ENCODE results near the gene COL19A1. TPM values are rescaled to one million over a fixed set of nuclear protein-coding genes. Genes with fewer than 3 reads are reported as not detected.
"Not testable (repeated sequence)": the region's sequence is repeated elsewhere in the genome, so short reads cannot be mapped to it uniquely, and the experiment has no call there.

COL19A1 gene
- total RNA-seq, 2 experiments from 2014 or later = not detected

DNA sequence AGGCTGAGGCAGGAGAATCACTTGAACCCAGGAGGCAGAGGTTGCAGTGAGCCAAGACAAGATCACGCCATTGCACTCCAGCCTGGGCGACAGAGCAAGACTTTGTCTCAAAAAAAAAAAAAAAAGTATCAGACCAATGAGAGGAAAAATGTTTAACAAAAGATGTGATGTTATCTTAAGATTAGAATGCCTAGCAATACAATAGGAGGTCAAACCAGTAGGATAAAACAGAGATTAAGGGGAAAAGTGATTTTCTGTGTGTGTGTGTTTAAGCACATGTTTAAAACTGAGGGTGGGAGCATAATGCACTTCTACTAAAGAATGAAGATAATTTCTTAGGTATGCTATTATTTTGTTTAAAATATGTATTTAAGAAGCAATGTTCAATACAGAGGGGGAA is 17.9 kb downstream of the COL19A1 start:
- Mint-ChIP-seq H3K4me1 (peaks cover 2% of the 10 kb centered on the region), H3K36me3 (ENCODE audit: low read depth) (no peaks in the 10 kb centered on the region), H3K27me3 (peaks cover 18% of the 10 kb centered on the region), H3K9me3 (ENCODE audit: low read depth) (no peaks in the 10 kb centered on the region), H3K4me3 (no peak overlapping the region), H3K27ac (no peak overlapping the region)
- ChIA-PET CTCF (interaction anchor here (0.6 kb wide), 1 partner anchor 104 kb away, joined by 3 read pairs; no protein-coding TSS in a partner anchor), POLR2A (no interaction called here)
- intact Hi-C loops (cut with DNase I, micrococcal nuclease) = no loop called here
- DNase-seq = no peak
- no peak for ATAC-seq

GRCh38 chr6:69887026-69887425 is 20.7 kb downstream of the COL19A1 start:
- H3K4me1 Mint-ChIP-seq = no peaks in the 10 kb centered on the region
- ChIA-PET CTCF (no interaction called here), POLR2A (no interaction called here)
- intact Hi-C loops (cut with DNase I, micrococcal nuclease) = no loop called here
- H3K36me3 Mint-ChIP-seq (ENCODE audit: low read depth) = no peaks in the 10 kb centered on the region
- H3K27me3 Mint-ChIP-seq = peaks cover 8% of the 10 kb centered on the region
- DNase-seq (no peak), ATAC-seq (peak; percentile 42)
- H3K27ac Mint-ChIP-seq = no peak overlapping the region
- H3K9me3 Mint-ChIP-seq (ENCODE audit: low read depth) = no peaks in the 10 kb centered on the region
- H3K4me3 Mint-ChIP-seq = no peak overlapping the region

DNA sequence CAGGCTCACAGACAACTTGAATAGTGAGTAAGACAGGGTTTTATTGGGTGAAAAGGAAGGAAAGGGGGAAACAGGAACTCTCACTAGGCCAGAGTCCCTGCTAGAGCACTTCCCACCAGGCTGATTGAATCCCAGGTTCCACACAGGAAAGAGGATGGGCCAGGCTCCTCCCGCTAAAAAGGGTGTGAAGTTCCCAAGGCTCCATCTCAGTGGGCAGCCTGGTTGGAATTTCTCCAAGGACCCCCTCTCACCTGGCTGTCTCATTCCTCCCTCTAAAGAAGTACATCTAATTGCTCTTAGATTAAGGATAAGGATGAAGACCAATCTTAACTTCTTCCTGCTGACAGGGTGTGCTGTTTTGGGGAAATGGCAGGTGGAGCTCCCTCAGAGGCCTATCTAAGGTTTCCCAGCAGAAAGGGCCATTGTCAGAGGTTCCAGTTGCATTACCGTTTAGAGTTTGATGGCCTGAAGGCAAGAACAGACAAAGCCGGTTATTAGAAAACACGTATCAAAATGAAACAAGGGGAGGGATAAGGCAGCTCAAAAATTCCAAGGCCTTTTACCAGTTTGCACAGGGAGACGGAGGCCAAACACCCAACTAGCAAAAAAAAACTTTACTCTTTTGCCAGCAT is 21.5 kb downstream of the COL19A1 start:
- Mint-ChIP-seq H3K4me1 (no peaks in the 10 kb centered on the region), H3K27me3 (peaks cover 6% of the 10 kb centered on the region), H3K9me3 (ENCODE audit: low read depth) (no peaks in the 10 kb centered on the region), H3K27ac (no peak overlapping the region), H3K4me3 (no peak overlapping the region), H3K36me3 (ENCODE audit: low read depth) (no peaks in the 10 kb centered on the region)
- ChIA-PET CTCF (no interaction called here), POLR2A (no interaction called here)
- intact Hi-C loops (cut with DNase I, micrococcal nuclease) = no loop called here
- ATAC-seq = no peak
- no peak for DNase-seq

DNA sequence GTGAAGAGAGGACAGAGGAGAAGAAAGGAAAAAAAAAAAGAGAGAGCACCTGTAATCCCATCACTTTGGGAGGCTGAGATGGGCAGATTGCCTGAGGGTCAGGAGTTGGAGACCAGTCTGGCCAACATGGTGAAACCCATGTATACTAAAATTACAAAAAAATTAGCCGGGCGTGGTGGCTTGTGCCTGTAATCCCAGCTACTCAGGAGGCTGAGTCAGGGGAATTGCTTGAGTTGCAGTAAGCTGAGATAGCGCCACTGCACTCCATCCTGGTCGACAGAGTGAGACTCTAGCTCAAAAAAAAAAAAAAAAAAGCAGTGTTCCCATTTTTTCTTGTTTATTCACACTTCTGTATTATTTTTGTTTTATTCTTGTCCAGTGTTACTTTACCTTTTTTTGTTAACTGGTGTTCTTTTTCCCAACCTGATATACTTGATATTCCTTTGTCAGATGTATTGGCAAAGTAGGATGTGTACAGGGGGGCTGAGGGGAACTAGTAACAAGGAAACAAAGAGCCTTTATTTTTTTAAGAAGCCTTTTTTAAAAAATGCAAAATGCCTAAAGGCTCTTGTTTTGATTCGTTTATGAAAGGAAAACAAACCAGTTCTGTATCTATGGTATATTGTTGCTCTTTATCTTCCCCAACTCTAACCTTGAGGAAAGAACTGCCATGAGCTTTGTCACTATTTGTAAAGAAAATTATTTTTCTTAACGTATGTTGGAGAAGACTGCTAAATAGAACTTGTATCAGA is 22.3 kb downstream of the COL19A1 start:
- DNase-seq (no peak), ATAC-seq (no peak)
- intact Hi-C loops (cut with DNase I, micrococcal nuclease) = no loop called here
- no peaks in the 10 kb centered on the region for H3K9me3 Mint-ChIP-seq (ENCODE audit: low read depth)
- ChIA-PET CTCF (no interaction called here), POLR2A (no interaction called here)
- no peaks in the 10 kb centered on the region for H3K36me3 Mint-ChIP-seq (ENCODE audit: low read depth)
- peaks cover 4% of the 10 kb centered on the region for H3K27me3 Mint-ChIP-seq
- no peaks in the 10 kb centered on the region for H3K4me1 Mint-ChIP-seq
- no peak overlapping the region for H3K4me3 Mint-ChIP-seq
- H3K27ac Mint-ChIP-seq = no peak overlapping the region

- POLR2A ChIA-PET; intact Hi-C loops (cut with DNase I, micrococcal nuclease); H3K36me3 Mint-ChIP-seq (ENCODE audit: low read depth); H3K27me3 Mint-ChIP-seq; ATAC-seq; H3K4me3 Mint-ChIP-seq; DNase-seq; H3K9me3 Mint-ChIP-seq (ENCODE audit: low read depth); H3K4me1 Mint-ChIP-seq; H3K27ac Mint-ChIP-seq: not testable (repeated sequence)
- CTCF ChIA-PET = interaction anchor here (1.4 kb wide), 1 partner anchor 16 kb away, joined by 3 read pairs; no protein-coding TSS in a partner anchor
These were observed 23.0 kb downstream of the COL19A1 start for GRCh38 chr6:69889234-69889974.

DNA sequence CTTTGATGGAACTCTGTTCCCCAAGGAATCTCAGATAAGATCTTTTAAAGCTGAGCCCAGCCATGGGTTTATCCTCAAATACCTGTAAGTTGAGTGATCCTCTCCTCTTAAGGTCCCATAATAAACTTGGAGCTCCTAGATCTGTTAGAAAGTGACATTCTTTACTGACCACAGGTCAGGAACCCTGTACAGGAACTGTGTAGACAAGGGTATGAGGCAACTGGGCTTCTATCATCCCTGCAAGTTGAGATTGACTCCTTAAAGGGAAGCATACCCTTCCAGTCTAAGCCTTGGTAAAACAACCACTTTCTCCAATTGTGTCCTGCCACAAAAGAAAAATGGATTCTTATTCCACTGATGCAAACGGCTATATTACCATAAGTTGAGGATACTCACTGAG is 26.2 kb downstream of the COL19A1 start:
- POLR2A ChIA-PET; H3K36me3 Mint-ChIP-seq (ENCODE audit: low read depth); H3K27ac Mint-ChIP-seq; H3K9me3 Mint-ChIP-seq (ENCODE audit: low read depth); intact Hi-C loops (cut with DNase I, micrococcal nuclease); H3K4me1 Mint-ChIP-seq; H3K4me3 Mint-ChIP-seq; H3K27me3 Mint-ChIP-seq; ATAC-seq; DNase-seq: not testable (repeated sequence)
- CTCF ChIA-PET = interaction anchor here (0.6 kb wide), 1 partner anchor 140 kb away, joined by 3 read pairs; no protein-coding TSS in a partner anchor

DNA sequence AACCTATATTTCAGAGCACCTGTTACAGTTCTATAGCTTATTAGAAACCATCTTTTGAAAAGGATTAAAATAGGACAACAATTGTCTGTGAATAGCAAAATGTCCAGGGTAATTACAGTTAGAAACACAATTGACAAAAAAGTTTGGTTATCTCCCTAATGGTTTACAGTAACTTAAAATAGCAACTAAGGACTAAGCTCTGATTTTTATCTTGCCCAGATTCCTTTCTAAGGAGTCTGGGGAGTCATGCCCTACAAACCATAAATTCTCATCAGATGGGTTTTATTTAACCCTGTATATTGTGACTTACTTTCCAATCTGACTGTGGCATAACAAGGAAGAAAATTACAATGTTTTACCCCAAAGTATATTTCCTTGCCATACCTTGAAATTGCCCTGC is 26.9 kb downstream of the COL19A1 start:
- H3K36me3 Mint-ChIP-seq (ENCODE audit: low read depth); H3K9me3 Mint-ChIP-seq (ENCODE audit: low read depth); CTCF ChIA-PET; ATAC-seq; POLR2A ChIA-PET; H3K4me3 Mint-ChIP-seq; intact Hi-C loops (cut with DNase I, micrococcal nuclease); H3K4me1 Mint-ChIP-seq; DNase-seq; H3K27me3 Mint-ChIP-seq; H3K27ac Mint-ChIP-seq: not testable (repeated sequence)

DNA sequence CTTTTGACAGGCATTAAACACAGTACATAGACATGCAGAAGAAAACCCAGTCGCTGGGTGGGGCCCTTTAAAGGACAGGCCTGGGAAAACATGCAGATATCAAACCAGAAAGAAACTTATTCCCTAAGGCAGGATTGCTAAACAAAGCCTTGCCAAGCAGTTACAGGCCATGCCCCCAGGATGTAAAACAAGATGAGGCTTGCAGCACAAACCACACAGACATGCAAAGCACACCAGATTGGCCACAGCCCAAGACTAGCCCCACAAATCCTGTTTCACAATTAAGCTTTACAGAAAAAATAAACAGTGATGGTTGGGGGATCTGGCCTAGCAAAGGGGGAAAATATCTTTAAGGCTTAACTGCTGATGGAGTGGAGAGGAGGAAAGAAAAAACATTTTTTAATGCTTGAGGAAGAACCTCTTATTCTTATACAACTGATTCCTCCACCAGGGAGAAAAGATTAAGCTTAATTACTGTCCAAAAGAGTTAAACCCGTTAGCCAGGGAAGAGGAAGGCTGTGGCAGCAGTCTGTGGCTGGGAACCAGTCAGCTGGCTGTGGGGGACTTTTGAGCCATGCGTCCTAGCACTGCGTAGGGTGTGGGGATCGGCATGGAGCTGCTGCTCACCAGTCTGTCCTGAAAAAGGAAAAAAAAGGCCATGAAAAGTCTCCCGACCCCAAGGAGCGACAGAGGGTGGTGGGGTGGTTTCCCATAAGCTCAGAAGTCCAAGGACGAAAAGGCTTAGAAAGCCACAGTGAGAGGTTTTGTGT is 28.4 kb downstream of the COL19A1 start:
- ATAC-seq = no peak
- no peaks in the 10 kb centered on the region for H3K27me3 Mint-ChIP-seq
- no peak overlapping the region for H3K27ac Mint-ChIP-seq
- no peak for DNase-seq
- CTCF ChIA-PET = no interaction called here
- POLR2A ChIA-PET = no interaction called here
- no peaks in the 10 kb centered on the region for H3K9me3 Mint-ChIP-seq (ENCODE audit: low read depth)
- H3K36me3 Mint-ChIP-seq (ENCODE audit: low read depth) = no peaks in the 10 kb centered on the region
- no peaks in the 10 kb centered on the region for H3K4me1 Mint-ChIP-seq
- intact Hi-C loops (cut with DNase I, micrococcal nuclease) = no loop called here
- H3K4me3 Mint-ChIP-seq = no peak overlapping the region

DNA sequence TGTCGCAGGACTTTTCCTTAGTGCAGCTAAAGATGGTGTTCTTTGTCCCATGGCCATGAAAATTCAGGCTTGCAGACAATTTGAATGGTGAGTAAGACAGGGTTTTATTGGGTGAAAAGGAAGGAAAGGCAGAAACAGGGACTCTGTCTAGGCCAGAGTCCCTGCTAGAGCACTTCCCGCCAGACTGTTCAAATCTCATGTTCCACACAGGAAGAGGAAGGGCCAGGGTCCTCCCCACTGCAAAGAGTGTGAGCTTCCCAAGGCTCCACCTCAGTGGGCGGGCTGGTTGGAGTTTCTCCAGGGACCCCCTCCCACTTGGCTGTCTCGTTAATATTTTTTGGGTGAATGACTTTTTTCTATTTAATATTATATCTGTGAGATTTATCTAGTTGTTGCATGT is 29.0 kb downstream of the COL19A1 start:
- ATAC-seq (no peak), DNase-seq (no peak)
- Mint-ChIP-seq H3K4me3 (no peak overlapping the region), H3K4me1 (no peaks in the 10 kb centered on the region), H3K27me3 (no peaks in the 10 kb centered on the region), H3K9me3 (ENCODE audit: low read depth) (no peaks in the 10 kb centered on the region), H3K27ac (no peak overlapping the region), H3K36me3 (ENCODE audit: low read depth) (no peaks in the 10 kb centered on the region)
- ChIA-PET POLR2A (no interaction called here), CTCF (no interaction called here)
- intact Hi-C loops (cut with DNase I, micrococcal nuclease) = no loop called here

- intact Hi-C loops (cut with DNase I, micrococcal nuclease) = no loop called here
- no peak for ATAC-seq
These were observed 34.5 kb downstream of the COL19A1 start for GRCh38 chr6:69900869-69901268.

GRCh38 chr6:69901361-69901760 is 35.0 kb downstream of the COL19A1 start:
- no peaks in the 10 kb centered on the region for H3K4me1 Mint-ChIP-seq
- ChIA-PET POLR2A (no interaction called here), CTCF (interaction anchor here (1.3 kb wide), 1 partner anchor 27 kb away, joined by 3 read pairs; no protein-coding TSS in a partner anchor)
- no peak overlapping the region for H3K4me3 Mint-ChIP-seq
- no peak overlapping the region for H3K27ac Mint-ChIP-seq
- peaks cover 5% of the 10 kb centered on the region for H3K27me3 Mint-ChIP-seq
- H3K9me3 Mint-ChIP-seq (ENCODE audit: low read depth) = no peaks in the 10 kb centered on the region
- intact Hi-C loops (cut with DNase I, micrococcal nuclease) = no loop called here
- no peak for ATAC-seq
- H3K36me3 Mint-ChIP-seq (ENCODE audit: low read depth) = no peaks in the 10 kb centered on the region
- DNase-seq = no peak

More at GRCh38 chr6:69900869-69901268, 34.5 kb downstream of the COL19A1 start:
- peaks cover 3% of the 10 kb centered on the region for H3K27me3 Mint-ChIP-seq
- ChIA-PET POLR2A (no interaction called here), CTCF (no interaction called here)
- H3K9me3 Mint-ChIP-seq (ENCODE audit: low read depth) = no peaks in the 10 kb centered on the region
- no peak overlapping the region for H3K4me3 Mint-ChIP-seq
- H3K36me3 Mint-ChIP-seq (ENCODE audit: low read depth) = no peaks in the 10 kb centered on the region
- H3K27ac Mint-ChIP-seq = no peak overlapping the region
- H3K4me1 Mint-ChIP-seq = no peaks in the 10 kb centered on the region
- no peak for DNase-seq
